SK-N-SH (cell line): ENCODE measurements around the gene PCK1. TPM values are rescaled to one million over a fixed set of nuclear protein-coding genes. Genes with fewer than 3 reads are reported as not detected.

ENCODE experiments used
- CTCF ChIA-PET: fragments of 300-600, 350-600 bp; formaldehyde crosslinking; extraction: SDS; loops from one replicate; lab custom pipeline; 2021; lab: Yijun Ruan, JAX
- POLR2A ChIA-PET: fragments of 350-600 bp; sonication (Branson Sonifier 250); formaldehyde crosslinking; extraction: SDS; loops from one replicate; lab custom pipeline; 2020; ENCODE audit warnings: antibody characterized with exemption, inconsistent platforms; lab: Yijun Ruan, JAX
- DNase-seq: peaks from one replicate; pipeline ENCODE4 v3.0.0; 2012
- H2AFZ ChIP-seq: fragments of 200-600 bp; sonication (generic); 2 replicates; pipeline ENCODE4 v1.8.1; 2016; ENCODE audit warnings: antibody characterized with exemption, mild to moderate bottlenecking, low read depth
- H3F3A ChIP-seq: fragments of 200-600 bp; sonication (generic); replicated peaks from 2 replicates; pipeline ENCODE3; 2016; ENCODE audit warnings: antibody characterized with exemption, mild to moderate bottlenecking; ENCODE audit not compliant: insufficient read depth
- H3K27ac ChIP-seq, 2 experiments: fragments of 200-500 bp in 1 of 2; fragments of 200-600 bp in 1 of 2; sonication (Bioruptor generic) in 1 of 2; sonication (generic), shearing (Covaris generic) in 1 of 2; 2 replicates each; pipeline versions ENCODE4 v1.5.1 to v1.6.1; 2014 to 2016; ENCODE audit warnings: low read depth in 2 of 2, inconsistent platforms in 1 of 2, low read length in 1 of 2, mild to moderate bottlenecking in 1 of 2, mixed read lengths in 1 of 2
- H3K27me3 ChIP-seq: fragments of 200-600 bp; sonication (generic), shearing (Covaris generic); 2 replicates; pipeline ENCODE4 v1.6.1; 2016; ENCODE audit warnings: mixed run types; ENCODE audit not compliant: insufficient read depth
- H3K36me3 ChIP-seq, 2 experiments: fragments of 200-500 bp in 1 of 2; fragments of 200-600 bp in 1 of 2; sonication (Bioruptor generic) in 1 of 2; sonication (generic) in 1 of 2; replicated peaks in 1 of 2; 2 replicates each; pipeline versions ENCODE3 to v1.5.1; 2014 to 2016; ENCODE audit warnings: low read length in 1 of 2, mild to moderate bottlenecking in 1 of 2; ENCODE audit not compliant: insufficient read depth in 2 of 2, control insufficient read depth in 1 of 2
- H3K4me1 ChIP-seq, 2 experiments: fragments of 200-500 bp in 1 of 2; fragments of 200-600 bp in 1 of 2; sonication (Bioruptor generic) in 1 of 2; sonication (generic), shearing (Covaris generic) in 1 of 2; 2 replicates each; pipeline versions ENCODE4 v1.5.1 to v1.6.1; 2014 to 2016; ENCODE audit warnings: low read depth in 1 of 2, low read length in 1 of 2, mixed run types in 1 of 2; ENCODE audit not compliant: insufficient read depth in 2 of 2, control insufficient read depth in 1 of 2
- H3K4me2 ChIP-seq: fragments of 200-600 bp; sonication (generic), shearing (Covaris generic); 2 replicates; pipeline ENCODE4 v1.6.1; 2017; ENCODE audit warnings: mixed run types
- H3K4me3 ChIP-seq, 2 experiments: fragments of 200-500 bp in 1 of 2; fragments of 200-600 bp in 1 of 2; sonication (Bioruptor generic) in 1 of 2; sonication (generic), shearing (Covaris generic) in 1 of 2; 2 replicates each; pipeline versions ENCODE4 v1.5.1 to v1.8.1; 2014 to 2016; ENCODE audit warnings: low read depth in 2 of 2, inconsistent platforms in 1 of 2, low read length in 1 of 2, mild to moderate bottlenecking in 1 of 2, mixed read lengths in 1 of 2, moderate library complexity in 1 of 2
- H3K79me2 ChIP-seq: fragments of 200-600 bp; sonication (generic); 2 replicates; pipeline ENCODE4 v1.8.1; 2017; ENCODE audit warnings: mild to moderate bottlenecking; ENCODE audit not compliant: insufficient read depth
- H3K9ac ChIP-seq: fragments of 200-600 bp; sonication (generic); 2 replicates; pipeline ENCODE4 v1.6.1; 2017; ENCODE audit warnings: mixed run types
- H3K9me2 ChIP-seq: fragments of 200-600 bp; sonication (generic); 2 replicates; pipeline ENCODE4 v1.6.1; 2017; ENCODE audit warnings: mixed run types
- H3K9me3 ChIP-seq: fragments of 200-600 bp; sonication (generic); 2 replicates; pipeline ENCODE4 v1.6.1; 2017; ENCODE audit warnings: mixed run types, mild to moderate bottlenecking, moderate library complexity
- H4K20me1 ChIP-seq: fragments of 200-600 bp; sonication (generic); 2 replicates; pipeline ENCODE4 v1.6.1; 2017; ENCODE audit warnings: mild to moderate bottlenecking, mixed run types; ENCODE audit not compliant: insufficient read depth
- CHD2 ChIP-seq: fragments of 150-350 bp; IDR thresholded peaks from 2 replicates; pipeline ENCODE4 v1.6.1; 2018; ENCODE audit warnings: low read length; ENCODE audit not compliant: partially characterized antibody
- CTCF ChIP-seq: fragments of 200-600 bp; sonication (generic); IDR thresholded peaks from 2 replicates; pipeline ENCODE4 v1.6.1; 2017; ENCODE audit warnings: antibody characterized with exemption, mild to moderate bottlenecking, moderate library complexity
- EZH2phosphoT487 ChIP-seq: fragments of 200-600 bp; sonication (generic); IDR thresholded peaks from 2 replicates; pipeline ENCODE4 v1.6.1; 2017; ENCODE audit warnings: low read depth, mixed run types, mild to moderate bottlenecking, antibody characterized with exemption, moderate library complexity, borderline replicate concordance
- GABPA ChIP-seq: IDR thresholded peaks from 2 replicates; pipeline ENCODE4 v1.4.0; 2012; ENCODE audit warnings: low read depth, mild to moderate bottlenecking
- GATA2 ChIP-seq: sonication (generic); formaldehyde crosslinking; IDR thresholded peaks from 2 replicates; pipeline ENCODE4 v1.5.0; 2020; ENCODE audit warnings: mild to moderate bottlenecking, missing genetic modification reagents
- IRF3 ChIP-seq: fragments of 150-350 bp; IDR thresholded peaks from 2 replicates; pipeline ENCODE4 v1.6.1; 2016; ENCODE audit warnings: mild to moderate bottlenecking, low read depth, low read length
- MAX ChIP-seq: IDR thresholded peaks from 2 replicates; pipeline ENCODE4 v1.4.0; 2012; ENCODE audit warnings: low read depth
- MEF2A ChIP-seq: IDR thresholded peaks from 2 replicates; pipeline ENCODE4 v1.4.0; 2012; ENCODE audit warnings: low read depth, borderline replicate concordance
- RAD21 ChIP-seq: IDR thresholded peaks from 2 replicates; pipeline ENCODE4 v1.6.1; 2012; ENCODE audit warnings: mild to moderate bottlenecking, low read length
- RCOR1 ChIP-seq: fragments of 150-350 bp; IDR thresholded peaks from 2 replicates; pipeline ENCODE4 v1.6.1; 2017; ENCODE audit warnings: antibody characterized with exemption, low read length
- REST ChIP-seq: IDR thresholded peaks from 2 replicates; pipeline ENCODE4 v1.6.1; 2012; ENCODE audit warnings: mild to moderate bottlenecking, low read depth, low read length, moderate library complexity
- RFX5 ChIP-seq: IDR thresholded peaks from 2 replicates; pipeline ENCODE4 v1.6.1; 2012; ENCODE audit warnings: mild to moderate bottlenecking, improper control_type of control experiment, low read length
- RXRA ChIP-seq: IDR thresholded peaks from 2 replicates; pipeline ENCODE4 v1.4.0; 2012; ENCODE audit warnings: low read depth, mild to moderate bottlenecking, borderline replicate concordance
- SIN3A ChIP-seq: IDR thresholded peaks from 2 replicates; pipeline ENCODE4 v1.6.1; 2012; ENCODE audit warnings: low read depth, mild to moderate bottlenecking, low read length, moderate library complexity, borderline replicate concordance
- SMC3 ChIP-seq: IDR thresholded peaks from 2 replicates; pipeline ENCODE4 v1.6.1; 2012; ENCODE audit warnings: low read depth, low read length, improper control_type of control experiment
- TEAD4 ChIP-seq: IDR thresholded peaks from 2 replicates; pipeline ENCODE4 v1.4.0; 2012; ENCODE audit warnings: mild to moderate bottlenecking, borderline replicate concordance; ENCODE audit not compliant: insufficient read depth
- USF2 ChIP-seq: fragments of 150-350 bp; IDR thresholded peaks from 2 replicates; pipeline ENCODE4 v1.6.1; 2017; ENCODE audit warnings: antibody characterized with exemption, low read length, low read depth, borderline replicate concordance
- WGBS: methylation state at CpG from one replicate; pipeline ENCODE4 v1.1.6; 2017; ENCODE audit warnings: low lambda C conversion rate; 5-methylcytosine and 5-hydroxymethylcytosine counted together
- polyA plus RNA-seq, 3 experiments: library from polyadenylated mRNA; depleted of rRNA; stranded (reverse); fragments of >200 nt; gene quantifications; 2 replicates each; pipeline ENCODE4 v1.2.3, GENCODE V29; 2012

Gene PCK1
- polyA plus RNA-seq, 1 of the 3 experiments (the other 2 are of a cell fraction): not detected

- Histone ChIP-seq H3K79me2 (no peaks in the 10 kb centered on the region), H3K4me1 (peaks cover 0 to 2% of the 10 kb centered on the region in 2 experiments; a peak in 1 of 4 replicates), H3K4me3 (no peak overlapping the region), H3K9ac (no peak overlapping the region), H3K27ac (no peak overlapping the region), H3K36me3 (no peaks in the 10 kb centered on the region), H3K9me3 (no peaks in the 10 kb centered on the region), H3K4me2 (no peak overlapping the region), H3K9me2 (no peaks in the 10 kb centered on the region), H3F3A (no peaks in the 10 kb centered on the region), H3K27me3 (no peaks in the 10 kb centered on the region), H2AFZ (no peak overlapping the region), H4K20me1 (no peaks in the 10 kb centered on the region)
- TF ChIP-seq MEF2A (no peak), EZH2phosphoT487 (no peak), GABPA (no peak), RXRA (no peak), CHD2 (no peak), CTCF (no peak), SIN3A (no peak), RAD21 (no peak), RCOR1 (no peak), TEAD4 (no peak), USF2 (no peak), SMC3 (no peak), GATA2 (no peak)
- DNase-seq: no peak
- POLR2A ChIA-PET: no interaction called here
- 74% methylated on average over 6 of the region's 6 CpGs for WGBS
- CTCF ChIA-PET: interaction anchor here (0.9 to 2.1 kb wide), 7 partner anchors 10 to 69 kb away, joined by 3 to 8 read pairs (median 4); no protein-coding TSS in a partner anchor
Observed at GRCh38 chr20:57527728-57528127, 33.2 kb upstream of the PCK1 start.

- DNase-seq: no peak
- CTCF ChIA-PET: interaction anchor here (1.2 to 2.1 kb wide), 4 partner anchors 10 to 68 kb away, joined by 3 to 8 read pairs (median 4); no protein-coding TSS in a partner anchor
- H3K9ac ChIP-seq: no peak overlapping the region
- H3K4me2 ChIP-seq: no peak overlapping the region
- POLR2A ChIA-PET: no interaction called here
- no peaks in the 10 kb centered on the region for H3F3A ChIP-seq
- H3K79me2 ChIP-seq: no peaks in the 10 kb centered on the region
- no peaks in the 10 kb centered on the region for H3K36me3 ChIP-seq
- WGBS: 90% methylated on average over 4 of the region's 4 CpGs
- H3K4me3 ChIP-seq: no peak overlapping the region
- no peaks in the 10 kb centered on the region for H3K9me3 ChIP-seq
- no peaks in the 10 kb centered on the region for H3K9me2 ChIP-seq
- no peak overlapping the region for H3K27ac ChIP-seq
- no peaks in the 10 kb centered on the region for H4K20me1 ChIP-seq
- peaks cover 0 to 2% of the 10 kb centered on the region in 2 experiments; a peak in 1 of 4 replicates for H3K4me1 ChIP-seq
- no peaks in the 10 kb centered on the region for H3K27me3 ChIP-seq
- H2AFZ ChIP-seq: no peak overlapping the region
- TF ChIP-seq RFX5 (no peak), RXRA (no peak), RAD21 (no peak), EZH2phosphoT487 (no peak), SMC3 (no peak), IRF3 (no peak), TEAD4 (no peak), REST (no peak), MAX (no peak)
Observed at GRCh38 chr20:57528148-57528547, 32.8 kb upstream of the PCK1 start.
